ENCODE data around the gene HMCN1.

The HMCN1 gene

DNA sequence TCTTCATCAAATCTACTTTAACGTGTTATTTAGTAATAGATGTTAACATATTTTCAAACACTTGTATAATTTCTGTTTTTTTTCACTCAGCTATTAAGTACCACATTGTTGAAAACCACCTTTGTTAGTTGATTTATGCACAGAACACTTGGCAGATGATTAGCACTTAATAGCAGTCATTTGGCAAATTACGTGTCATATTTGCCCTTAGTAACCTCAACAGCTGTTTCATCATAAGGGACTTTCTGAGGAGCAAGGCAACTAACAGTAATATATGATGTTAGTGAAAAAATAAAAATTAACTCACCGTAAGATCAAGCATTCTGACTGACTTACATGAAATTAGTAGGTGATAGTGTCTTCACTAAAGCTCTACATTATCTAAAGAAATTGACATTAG, 186.4 kb downstream of the HMCN1 start:
- FAIRE-seq, result no peak

- FAIRE-seq, result no peak
Observed at GRCh38 chr1:185921636-185922035, 187.4 kb downstream of the HMCN1 start.

DNA sequence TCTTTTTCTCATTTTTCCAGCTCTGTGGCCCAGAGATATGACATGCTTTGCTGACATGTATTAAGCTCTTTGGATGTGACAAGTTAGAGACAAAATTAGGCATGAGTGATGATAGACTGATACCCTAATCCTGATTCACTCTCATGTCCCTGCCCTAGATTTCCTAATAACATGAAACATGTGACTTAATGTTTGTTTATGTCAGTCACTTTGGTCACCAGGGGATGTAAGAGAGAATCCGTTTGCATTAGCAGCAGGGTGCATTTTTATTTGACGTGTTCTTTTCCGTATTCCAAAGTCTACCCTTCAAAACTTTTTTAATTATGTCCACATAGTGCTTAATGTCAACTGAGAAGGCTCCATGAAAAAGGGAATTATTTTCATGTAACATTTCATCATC, 192.4 kb downstream of the HMCN1 start:
- FAIRE-seq, result no peak

DNA sequence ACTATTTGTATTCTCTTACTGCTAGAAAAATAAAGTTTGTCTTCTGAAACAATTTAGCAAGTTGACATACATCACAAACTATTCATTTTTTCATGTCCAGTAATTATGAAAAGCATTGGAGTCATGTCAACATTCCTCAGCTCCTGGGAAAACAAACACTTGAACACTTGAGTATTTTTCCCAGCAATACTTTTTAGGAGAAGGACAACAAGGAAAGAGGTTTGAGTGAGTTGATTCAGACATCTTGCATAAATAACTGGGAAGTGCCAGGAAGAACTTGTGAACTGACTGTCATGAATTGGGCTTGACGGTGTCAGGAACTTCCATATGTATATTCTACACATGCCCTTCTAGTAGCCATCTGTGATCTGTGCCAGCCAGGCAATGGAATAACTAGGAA, 195.6 kb downstream of the HMCN1 start:
- FAIRE-seq, result no peak

DNA sequence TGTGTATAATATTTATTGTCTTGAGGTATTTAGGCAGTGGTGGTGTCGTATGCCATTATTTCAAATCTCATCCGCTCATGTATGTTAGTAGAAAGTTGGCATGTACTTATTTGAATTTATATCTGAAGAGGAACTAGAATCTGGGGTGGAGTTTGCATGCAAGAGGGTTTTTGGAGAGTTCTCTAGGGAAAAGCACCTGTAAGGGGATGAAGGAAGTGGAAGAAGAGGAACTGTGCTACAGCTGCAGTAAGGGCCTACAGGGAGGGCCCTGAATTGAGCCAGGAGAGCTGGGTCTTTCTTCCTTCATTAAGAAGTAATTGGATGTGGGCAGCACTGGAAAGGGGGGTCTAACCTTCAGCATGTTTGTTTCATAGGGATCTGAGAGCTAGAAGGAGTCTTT, 197.2 kb downstream of the HMCN1 start:
- no peak for FAIRE-seq

- FAIRE-seq, result no peak
Observed at GRCh38 chr1:185933580-185933979, 199.4 kb downstream of the HMCN1 start.

DNA sequence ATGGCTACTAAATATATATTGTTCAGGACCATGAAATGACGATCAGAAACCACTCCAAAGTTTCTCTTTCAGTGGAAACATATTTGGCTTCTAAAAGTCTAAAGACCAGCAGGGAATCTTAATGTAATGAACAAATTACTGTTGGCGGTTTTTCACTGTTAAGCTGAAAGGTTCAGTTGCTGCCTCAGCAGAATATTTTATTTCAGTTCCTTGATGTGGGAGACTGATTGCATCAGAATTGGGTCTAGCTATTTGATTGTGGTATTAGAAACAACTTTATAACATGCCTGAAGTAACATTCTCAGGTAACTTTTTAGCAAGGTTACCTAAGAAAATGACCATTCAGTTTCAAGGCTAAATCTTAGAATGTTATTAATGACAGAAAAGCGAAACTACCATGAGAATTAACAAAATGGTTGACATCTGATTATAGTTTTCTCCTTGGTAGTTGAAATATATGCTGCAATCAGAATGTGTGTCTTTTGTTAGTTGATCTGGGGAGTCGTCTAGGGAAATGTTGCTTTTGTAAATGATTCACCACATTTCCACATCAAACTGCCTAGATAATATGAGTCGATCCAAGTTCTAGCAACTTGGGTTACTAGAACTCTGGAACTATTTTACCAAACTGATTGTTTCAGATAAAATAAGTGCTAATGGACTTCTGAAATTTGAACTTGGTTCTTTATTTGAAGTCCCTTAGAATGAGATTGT, 200.4 kb downstream of the HMCN1 start:
- FAIRE-seq, result no peak

GRCh38 chr1:185935360-185935759, 201.2 kb downstream of the HMCN1 start:
- no peak for FAIRE-seq

DNA sequence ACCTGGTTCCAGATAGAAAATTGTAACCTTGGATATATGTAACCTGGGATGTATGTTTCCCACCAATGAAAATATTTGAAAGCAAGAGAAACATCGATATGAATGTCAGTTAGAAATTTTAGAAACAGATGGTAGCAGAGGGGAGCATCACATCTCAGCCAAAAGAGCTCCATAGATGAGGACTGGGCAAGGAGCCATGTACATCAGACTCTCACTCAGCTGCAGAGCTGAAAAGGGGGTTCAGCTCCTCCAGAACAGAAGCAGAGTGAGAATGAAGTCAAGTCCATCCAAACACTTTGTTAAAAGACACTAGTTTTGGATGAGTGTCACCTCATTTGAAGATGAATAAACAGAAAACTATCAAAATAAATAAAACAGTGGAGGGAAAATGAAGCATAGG, 202.4 kb downstream of the HMCN1 start:
- no peak for FAIRE-seq

DNA sequence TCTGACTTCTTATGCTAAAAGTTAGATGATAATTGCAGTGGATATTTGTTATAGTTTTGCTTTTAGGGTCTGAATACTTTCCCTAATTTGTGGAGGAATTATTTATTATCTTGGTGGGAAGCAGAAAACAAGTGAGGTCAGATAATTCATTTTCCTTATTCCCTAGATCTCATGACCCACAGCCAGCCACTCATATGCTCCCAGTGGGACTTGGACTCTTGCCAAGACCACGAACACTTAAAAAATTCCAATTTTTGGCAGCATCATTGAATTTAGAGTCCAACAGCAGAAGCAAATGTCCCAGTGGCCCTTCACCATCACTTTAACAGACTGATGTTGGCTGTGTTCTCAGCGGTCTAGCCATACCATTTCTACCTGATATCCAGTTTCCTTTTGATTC, 204.2 kb downstream of the HMCN1 start:
- FAIRE-seq, result no peak

GRCh38 chr1:185939142-185939541, 205.0 kb downstream of the HMCN1 start:
- no peak for FAIRE-seq

DNA sequence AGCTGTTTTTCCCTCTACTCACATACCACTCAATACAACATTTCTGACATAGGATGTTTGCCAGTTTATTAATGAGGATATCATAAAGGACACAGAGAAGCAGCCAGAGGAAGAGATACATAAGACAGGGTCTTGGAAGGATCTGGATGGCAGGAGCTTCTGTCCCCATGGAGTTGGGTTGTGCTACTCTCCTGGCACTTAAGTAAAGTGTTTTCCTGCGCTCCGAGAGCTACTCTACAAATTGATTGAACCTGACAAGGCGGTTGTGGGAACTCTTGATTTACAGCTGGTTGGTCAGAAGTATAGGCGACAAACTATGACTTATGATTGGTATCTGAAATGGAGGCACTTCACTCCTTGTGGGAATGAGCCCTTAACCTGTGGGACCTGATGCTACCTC, 208.8 kb downstream of the HMCN1 start:
- FAIRE-seq, result no peak

- no peak for FAIRE-seq
Observed at GRCh38 chr1:185956881-185957280, 222.7 kb downstream of the HMCN1 start.

DNA sequence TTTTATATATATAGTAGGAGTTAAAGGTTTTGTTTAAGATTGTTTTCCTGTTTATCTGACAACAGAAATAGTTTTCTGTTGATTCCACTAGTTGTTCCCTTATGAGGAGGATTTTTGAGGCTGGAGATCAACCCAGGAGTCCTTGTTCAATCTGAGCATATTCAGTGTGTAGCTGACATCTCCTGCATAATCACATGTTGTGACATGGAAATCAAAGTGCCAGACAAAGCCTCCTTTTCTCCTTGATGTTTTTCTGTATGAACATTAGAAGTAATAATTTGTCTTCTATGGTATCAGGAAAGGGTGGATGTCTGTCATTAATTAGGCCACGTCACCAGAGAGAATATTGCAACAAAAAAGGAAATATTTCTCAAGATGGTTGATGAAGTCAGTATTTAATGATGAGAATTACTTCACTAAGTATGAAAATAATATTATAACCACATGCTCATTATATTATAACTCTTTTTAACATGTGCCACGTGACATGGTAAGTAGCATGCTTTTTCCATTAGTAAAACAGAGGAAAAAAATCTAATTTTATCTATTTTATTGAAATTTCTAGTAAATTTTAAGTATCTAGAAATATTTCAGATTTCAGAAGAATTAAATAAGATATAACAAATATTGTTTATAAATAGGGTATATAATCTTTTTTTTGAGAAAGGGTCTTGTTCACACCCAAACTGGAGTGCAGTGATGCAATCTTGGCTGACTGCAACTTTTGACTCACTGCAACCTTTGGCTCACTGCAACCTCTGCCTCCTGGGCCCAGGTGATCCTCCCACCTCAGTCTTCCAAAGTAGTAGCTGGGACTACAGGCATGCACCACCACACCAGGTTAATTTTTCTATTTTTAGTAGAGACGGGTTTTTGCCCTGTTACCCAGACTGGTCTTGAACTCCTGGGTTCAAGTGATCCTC, 223.5 kb downstream of the HMCN1 start:
- FAIRE-seq, result peak; percentile 61

DNA sequence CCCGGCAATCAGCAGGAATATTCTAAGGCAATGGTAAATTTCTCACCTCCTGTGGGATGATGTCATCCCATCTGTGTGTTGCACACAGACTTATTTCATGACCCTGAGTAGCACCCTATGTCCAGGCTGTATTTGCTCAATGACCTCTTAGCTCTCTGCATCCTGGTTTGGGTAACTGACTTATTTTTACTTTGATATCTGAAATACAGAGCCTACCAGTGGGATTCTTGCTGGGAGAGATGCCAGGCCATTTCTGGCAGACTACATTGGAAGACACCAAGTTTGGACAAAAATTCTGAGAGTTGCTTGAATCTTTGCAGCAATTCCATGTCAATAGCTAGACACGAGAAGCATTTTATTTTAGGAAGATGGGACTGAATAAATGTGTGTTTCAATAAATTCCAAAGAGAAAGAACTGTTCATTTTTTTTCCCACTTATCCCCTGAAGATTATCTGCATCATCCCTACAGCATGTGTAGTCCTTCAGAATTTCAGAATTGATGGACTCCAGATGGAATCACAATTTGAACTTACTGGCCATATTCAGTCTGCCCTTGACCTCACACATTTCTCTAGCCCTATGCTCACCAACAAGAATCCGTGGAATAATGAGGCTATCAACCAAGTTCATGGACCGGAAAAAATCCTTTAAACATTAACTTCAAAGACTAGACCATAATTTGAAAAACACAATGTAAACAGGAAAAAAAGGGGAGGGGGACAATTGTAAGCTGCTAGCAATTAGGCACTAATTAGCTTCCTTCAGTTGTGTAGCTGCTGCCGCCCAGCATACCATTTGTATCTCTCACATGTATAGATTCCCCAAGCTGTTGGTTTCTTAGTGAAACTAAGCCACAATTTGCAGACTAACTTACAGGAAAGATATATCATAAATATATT, 226.5 kb downstream of the HMCN1 start:
- FAIRE-seq, result no peak

GRCh38 chr1:185961664-185962063, 227.5 kb downstream of the HMCN1 start:
- FAIRE-seq, result no peak

- FAIRE-seq, result peak; percentile 7
Observed at GRCh38 chr1:185964946-185965345, 230.8 kb downstream of the HMCN1 start.

DNA sequence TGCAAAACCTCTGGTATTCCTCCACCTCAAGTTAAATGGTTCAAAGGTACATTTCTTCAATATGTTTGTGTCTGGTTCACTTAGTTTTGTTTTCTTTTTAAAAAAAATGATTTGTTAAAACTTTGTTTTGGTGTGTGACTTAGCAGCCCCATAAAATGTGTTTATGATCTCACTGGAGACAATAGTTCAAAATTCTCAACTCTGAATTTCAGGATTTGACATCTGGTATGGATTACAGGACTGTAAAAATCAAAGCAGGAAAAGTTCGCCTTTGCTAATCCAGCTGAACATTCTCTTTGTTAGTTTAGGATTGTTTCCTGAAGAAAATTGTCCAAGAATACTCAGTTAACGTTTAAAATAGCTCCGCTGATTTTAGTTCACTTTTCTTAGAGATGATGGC, 231.7 kb downstream of the HMCN1 start:
- FAIRE-seq, result peak; percentile 9

DNA sequence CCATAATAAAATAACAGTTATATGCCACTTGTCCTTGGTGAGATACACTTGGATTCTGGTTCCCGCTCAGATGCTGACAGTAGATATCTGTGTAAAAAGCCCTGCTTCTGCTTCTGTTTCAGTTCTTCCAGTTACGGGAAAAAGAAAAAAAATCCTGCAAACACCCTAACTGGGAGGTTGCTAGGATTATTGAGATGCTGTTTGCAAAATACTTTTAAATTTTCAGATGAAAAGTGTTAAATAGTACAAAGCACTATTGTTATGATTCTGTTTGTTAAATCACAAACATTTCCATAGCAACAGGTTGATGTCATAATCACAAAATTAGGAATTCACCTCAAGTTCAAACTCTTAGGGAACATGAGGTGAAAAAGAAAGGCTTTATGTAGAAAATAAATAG, 232.3 kb downstream of the HMCN1 start:
- no peak for FAIRE-seq

DNA sequence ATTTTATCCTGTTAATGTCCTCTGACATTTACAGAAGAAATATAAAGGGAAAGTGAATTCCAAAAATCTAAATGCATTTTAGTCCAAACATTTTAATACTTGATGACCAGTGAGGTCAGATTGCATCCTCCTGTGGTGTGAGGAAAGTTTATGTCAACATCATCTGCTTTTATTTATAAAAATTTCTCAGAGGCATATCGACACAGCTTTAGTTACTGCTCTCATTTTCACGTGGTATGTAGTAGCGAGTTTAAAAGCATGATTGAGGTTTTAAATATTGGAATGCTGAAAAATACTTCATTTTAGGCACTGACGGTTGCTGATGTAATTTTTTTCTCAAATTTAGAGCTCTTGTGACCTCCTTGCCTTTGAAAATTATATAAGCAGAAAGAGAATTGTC, 234.8 kb downstream of the HMCN1 start:
- no peak for FAIRE-seq

DNA sequence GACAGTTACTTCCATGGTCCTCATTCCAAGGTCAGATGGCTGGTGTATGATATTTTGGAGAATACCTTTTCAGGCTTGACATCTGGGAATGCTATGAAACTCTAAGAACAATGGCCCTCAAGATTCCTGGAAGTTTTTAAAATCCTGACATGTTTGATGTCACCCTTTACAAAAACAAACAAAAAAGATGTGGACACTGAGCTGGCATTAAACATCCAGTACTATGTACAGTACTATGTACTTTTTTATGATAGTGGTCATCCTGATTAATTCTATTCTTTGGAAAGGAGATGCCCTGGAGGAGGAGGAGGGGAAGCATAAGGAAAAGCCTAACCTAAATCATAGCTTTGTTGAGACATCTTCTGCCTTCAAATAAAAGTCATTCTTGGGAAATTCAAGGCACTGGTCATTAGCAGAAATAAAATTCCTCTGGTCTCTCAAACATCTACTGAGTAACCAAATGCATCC, 235.4 kb downstream of the HMCN1 start:
- FAIRE-seq, result no peak

DNA sequence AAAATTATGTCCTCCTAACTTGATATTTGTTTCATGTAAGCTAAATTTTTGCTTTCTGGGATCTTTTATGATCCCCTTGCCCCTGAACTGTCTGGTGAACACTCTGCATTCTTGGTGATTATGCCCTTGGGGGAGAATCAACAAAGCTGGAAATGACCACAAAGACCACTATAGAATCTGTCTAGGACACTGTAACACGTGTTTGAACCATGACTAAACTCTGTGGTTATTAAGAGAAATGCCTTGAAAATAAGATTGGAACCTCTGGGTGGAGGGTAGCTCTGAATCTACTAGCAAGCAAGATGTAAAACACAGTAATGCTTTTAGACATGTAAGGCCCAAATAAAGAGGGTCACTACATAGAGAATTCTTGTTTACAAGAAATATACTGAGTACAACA, 237.5 kb downstream of the HMCN1 start:
- no peak for FAIRE-seq

All from TTC549 (cell line).